Fibroblast of lung (primary cell): Measurements from ENCODE around the gene SLIT3.

ENCODE experiments used
- EZH2 ChIP-seq: IDR thresholded peaks from 2 replicates; pipeline ENCODE4 v1.5.1; 2012; ENCODE audit warnings: low read length, control low read depth, mild to moderate bottlenecking; ENCODE audit errors: missing control alignments
- TF ChIP-seq, protein P1 (sequence below), 2 donors: IDR thresholded peaks in 1 of 2; conservative IDR thresholded peaks in 1 of 2; 1 replicate in 1 of 2; 2 replicates in 1 of 2; pipeline ENCODE4 v1.5.1; 2011 to 2012; ENCODE audit warnings: low read length in 2 of 2, control low read depth in 1 of 2, inconsistent platforms in 1 of 2, low read depth in 1 of 2, mild to moderate bottlenecking in 1 of 2

DNA sequence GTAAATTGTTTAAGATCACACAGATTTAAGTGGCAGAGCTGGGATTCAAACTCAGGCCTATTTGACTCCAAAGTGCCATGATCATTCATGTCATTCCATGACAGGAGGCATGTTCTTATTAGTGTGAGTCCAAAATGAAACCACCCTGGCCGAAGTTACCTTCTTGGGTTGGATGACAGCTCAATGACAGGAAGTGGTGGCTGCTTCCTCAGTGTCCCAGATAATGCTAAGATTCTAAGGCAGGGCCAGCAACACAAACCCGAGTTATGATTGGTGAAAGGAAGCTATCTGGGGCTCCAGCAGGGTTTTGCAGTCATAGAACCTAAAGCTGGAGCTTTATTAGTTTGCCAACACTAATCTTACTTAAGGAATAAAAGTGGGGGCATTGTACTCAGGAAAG lies 340.4 kb downstream of the SLIT3 start:
- TF ChIP-seq, protein P1, sequence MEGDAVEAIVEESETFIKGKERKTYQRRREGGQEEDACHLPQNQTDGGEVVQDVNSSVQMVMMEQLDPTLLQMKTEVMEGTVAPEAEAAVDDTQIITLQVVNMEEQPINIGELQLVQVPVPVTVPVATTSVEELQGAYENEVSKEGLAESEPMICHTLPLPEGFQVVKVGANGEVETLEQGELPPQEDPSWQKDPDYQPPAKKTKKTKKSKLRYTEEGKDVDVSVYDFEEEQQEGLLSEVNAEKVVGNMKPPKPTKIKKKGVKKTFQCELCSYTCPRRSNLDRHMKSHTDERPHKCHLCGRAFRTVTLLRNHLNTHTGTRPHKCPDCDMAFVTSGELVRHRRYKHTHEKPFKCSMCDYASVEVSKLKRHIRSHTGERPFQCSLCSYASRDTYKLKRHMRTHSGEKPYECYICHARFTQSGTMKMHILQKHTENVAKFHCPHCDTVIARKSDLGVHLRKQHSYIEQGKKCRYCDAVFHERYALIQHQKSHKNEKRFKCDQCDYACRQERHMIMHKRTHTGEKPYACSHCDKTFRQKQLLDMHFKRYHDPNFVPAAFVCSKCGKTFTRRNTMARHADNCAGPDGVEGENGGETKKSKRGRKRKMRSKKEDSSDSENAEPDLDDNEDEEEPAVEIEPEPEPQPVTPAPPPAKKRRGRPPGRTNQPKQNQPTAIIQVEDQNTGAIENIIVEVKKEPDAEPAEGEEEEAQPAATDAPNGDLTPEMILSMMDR (conservative IDR thresholded peaks at IDR 0.05 in 1 of 2, IDR thresholded peaks at IDR 0.05 in 1 of 2; ENCODE audit: low read depth in 1 of 2, low read length in 2 of 2): no peak
- TF ChIP-seq EZH2: no peak
